Kidney epithelial cell (primary cell): ENCODE measurements around the gene IQSEC2. TPM values are rescaled to one million over a fixed set of nuclear protein-coding genes. Genes with fewer than 3 reads are reported as not detected.

Experiments used
- DNase-seq: peaks from one replicate; pipeline ENCODE4 v3.0.0-alpha.2; 2010; ENCODE audit warnings: low read depth
- H3K27me3 ChIP-seq: 2 replicates; pipeline ENCODE4 v1.6.0; 2011; ENCODE audit warnings: low read length; ENCODE audit not compliant: control insufficient read depth, insufficient read depth
- H3K36me3 ChIP-seq: 2 replicates; pipeline ENCODE4 v1.5.1; 2011; ENCODE audit warnings: low read length; ENCODE audit not compliant: control insufficient read depth, insufficient read depth
- H3K4me3 ChIP-seq: 2 replicates; pipeline ENCODE4 v1.5.1; 2011; ENCODE audit warnings: low read depth, mild to moderate bottlenecking, control low read depth, low read length
- total RNA-seq: library from RNA; depleted of rRNA; stranded (reverse); fragments of >200 nt; gene quantifications from 2 replicates; pipeline ENCODE4 v1.2.3, GENCODE V29; 2015
- TF ChIP-seq, protein P1 (sequence below): IDR thresholded peaks from 2 replicates; pipeline ENCODE4 v1.5.1; 2011; ENCODE audit warnings: mild to moderate bottlenecking, moderate library complexity, low read length, control low read depth, inconsistent platforms; ENCODE audit not compliant: insufficient read depth, poor library complexity, severe bottlenecking

Gene IQSEC2
- total RNA-seq, 1 donor from 2014 or later: 7.2 TPM

DNA sequence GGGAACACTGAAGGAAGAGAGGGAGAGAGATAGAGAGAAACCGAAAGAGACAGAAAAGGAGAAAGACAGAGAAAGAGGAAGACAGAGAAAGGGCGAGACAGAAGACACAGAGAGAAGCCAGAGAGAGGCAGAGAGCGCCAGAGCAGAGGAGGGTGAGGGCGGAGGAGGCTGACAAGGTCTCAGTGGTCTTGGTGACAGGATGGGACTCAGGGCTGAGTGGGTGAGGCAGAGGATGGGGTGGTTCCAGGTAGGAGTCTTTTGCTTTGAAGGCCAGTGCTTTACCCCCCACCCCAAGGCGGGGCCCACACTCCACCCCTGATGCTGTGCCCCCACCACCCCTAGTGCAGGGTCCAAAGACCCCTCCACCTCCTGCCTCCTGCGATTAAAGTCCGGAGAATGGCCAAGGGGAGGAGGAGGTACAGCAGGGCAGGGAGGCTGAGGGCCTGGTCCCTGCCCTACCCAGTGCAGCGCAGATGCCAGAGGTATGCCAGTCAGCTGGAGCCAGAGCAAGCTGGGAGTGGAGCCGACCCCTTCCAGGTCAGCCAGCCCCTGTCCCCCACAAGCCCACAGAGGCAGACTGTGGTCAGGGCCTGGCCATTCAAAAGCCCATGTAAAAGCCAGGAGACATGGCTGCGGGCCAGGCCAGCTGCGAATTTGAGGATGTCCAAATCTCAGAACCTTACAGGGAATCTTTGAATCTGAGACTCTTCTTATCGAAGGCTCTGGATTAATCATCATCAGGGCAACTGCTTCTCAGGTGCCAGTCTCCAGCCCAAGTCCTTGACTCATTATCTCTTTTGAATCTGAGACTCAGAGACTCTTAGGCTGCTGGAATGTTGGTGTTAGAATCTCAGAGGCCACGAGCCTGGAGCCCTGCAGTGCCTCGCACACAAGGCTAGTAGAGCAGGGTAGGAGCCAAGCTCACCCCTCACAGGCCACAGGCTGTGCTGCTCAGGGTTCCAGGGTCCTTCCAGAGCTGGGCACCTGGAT is 758 bp downstream of the IQSEC2 start:
- H3K4me3 ChIP-seq: peak overlapping the region; percentile 30
- H3K27me3 ChIP-seq: peaks cover 2% of the 10 kb centered on the region
- DNase-seq: no peak
- no peaks in the 10 kb centered on the region for H3K36me3 ChIP-seq
- TF ChIP-seq, protein P1, sequence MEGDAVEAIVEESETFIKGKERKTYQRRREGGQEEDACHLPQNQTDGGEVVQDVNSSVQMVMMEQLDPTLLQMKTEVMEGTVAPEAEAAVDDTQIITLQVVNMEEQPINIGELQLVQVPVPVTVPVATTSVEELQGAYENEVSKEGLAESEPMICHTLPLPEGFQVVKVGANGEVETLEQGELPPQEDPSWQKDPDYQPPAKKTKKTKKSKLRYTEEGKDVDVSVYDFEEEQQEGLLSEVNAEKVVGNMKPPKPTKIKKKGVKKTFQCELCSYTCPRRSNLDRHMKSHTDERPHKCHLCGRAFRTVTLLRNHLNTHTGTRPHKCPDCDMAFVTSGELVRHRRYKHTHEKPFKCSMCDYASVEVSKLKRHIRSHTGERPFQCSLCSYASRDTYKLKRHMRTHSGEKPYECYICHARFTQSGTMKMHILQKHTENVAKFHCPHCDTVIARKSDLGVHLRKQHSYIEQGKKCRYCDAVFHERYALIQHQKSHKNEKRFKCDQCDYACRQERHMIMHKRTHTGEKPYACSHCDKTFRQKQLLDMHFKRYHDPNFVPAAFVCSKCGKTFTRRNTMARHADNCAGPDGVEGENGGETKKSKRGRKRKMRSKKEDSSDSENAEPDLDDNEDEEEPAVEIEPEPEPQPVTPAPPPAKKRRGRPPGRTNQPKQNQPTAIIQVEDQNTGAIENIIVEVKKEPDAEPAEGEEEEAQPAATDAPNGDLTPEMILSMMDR: no peak

DNA sequence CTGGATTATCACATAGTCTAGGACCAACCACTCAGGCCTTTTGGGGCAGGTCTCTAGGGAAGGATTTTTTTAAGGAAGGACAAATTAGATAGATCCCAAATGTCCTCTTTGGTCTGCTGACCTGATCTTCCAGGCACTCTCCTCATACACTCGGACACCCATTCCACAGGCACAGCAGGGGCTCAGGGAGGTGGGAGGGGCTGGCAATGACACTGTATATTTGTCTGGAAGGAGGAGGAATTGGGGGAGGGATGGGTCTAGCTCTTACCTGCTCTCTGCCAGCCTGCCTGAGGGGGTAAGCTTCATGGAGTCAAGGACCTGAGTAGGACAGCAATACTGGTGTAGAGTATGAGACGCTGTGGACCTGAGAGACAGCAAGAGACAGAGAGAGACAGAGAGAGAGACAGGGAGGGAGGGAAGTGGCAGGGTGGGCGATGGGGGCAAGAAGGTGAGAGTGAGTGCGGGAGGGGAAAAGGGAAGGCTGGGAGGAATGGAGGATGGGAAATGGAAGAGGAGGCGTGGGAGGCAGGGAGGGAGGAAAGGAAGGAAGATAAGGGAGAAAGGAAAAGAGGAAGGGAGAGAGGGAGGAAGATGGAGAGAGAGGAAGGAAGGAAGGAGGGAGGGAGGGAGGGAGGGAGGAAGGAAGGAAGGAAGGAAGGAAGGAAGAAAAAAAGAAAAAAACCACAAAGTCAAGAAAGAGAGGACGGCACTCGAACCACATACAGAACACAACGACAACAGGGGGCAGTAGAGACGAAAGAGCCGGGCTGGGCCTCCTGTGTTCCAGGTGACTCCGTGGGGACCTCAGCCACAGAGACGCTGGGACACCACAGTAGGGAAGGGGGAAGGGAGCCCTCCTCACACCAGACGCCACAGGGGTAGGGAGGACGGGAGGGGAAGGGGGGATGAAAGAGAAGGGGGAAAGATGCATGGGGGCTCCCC is 1.8 kb downstream of the IQSEC2 start:
- Histone ChIP-seq H3K27me3 (peaks cover 2% of the 10 kb centered on the region), H3K36me3 (no peaks in the 10 kb centered on the region), H3K4me3 (no peak overlapping the region)
- TF ChIP-seq, protein P1: peak; percentile 8
- DNase-seq: no peak

DNA sequence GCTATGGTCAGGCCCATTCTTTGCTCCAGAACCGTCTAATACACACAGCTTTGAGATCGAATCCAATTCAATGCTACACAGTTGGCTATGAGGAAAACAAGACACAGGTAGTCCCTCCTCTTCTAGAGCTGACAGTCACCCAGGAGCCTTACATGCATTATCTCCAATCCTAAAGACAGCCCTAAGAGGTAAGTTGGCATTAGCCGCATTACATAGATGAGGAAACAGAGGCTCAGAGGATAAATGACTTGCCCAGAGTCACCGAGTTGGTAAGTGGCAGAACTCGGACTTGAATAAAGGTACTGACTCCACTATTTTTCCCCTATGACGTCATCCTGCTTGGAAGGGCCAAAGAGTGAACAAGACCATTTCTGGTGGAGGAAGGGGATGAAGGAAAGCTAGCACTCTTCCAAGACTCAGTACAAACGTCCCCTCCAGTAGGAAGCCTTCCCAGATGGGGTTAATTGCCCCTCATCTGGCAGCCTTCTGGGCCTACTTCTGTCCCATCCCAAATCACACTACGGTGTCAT is 8.5 kb downstream of the IQSEC2 start:
- DNase-seq: no peak
- no peak overlapping the region for H3K4me3 ChIP-seq
- TF ChIP-seq, protein P1: no peak
- H3K36me3 ChIP-seq: no peaks in the 10 kb centered on the region
- peaks cover 7% of the 10 kb centered on the region for H3K27me3 ChIP-seq

DNA sequence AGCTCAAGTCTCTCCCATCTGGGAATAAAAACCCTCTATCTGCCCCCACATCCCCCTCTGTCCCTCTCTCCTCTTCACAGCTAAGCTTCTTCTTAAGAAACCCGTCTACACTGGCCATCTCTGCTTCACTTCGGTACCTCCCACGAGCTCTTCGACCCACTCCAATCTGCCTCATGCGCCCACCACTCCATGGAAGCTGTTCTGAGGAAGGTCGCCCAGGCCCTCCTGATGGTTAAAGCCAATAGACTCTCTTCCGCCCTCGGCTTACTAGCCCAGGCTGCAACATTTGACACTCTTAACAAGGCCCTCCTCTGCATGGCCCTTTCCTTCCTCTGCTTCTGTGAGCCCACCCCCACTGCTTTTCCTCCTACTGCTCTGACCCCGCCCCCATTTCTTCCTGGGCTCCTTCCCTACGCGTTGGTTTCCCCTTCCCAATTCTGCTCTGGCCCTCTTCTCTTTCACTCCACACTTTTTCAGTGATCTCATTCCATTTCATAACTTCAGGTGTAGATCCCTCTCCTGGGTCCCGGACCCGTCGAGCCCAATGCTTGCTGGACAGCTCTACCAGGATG is 11.8 kb downstream of the IQSEC2 start:
- no peak for DNase-seq
- no peaks in the 10 kb centered on the region for H3K36me3 ChIP-seq
- TF ChIP-seq, protein P1: no peak
- H3K27me3 ChIP-seq: peaks cover 16% of the 10 kb centered on the region
- no peak overlapping the region for H3K4me3 ChIP-seq

DNA sequence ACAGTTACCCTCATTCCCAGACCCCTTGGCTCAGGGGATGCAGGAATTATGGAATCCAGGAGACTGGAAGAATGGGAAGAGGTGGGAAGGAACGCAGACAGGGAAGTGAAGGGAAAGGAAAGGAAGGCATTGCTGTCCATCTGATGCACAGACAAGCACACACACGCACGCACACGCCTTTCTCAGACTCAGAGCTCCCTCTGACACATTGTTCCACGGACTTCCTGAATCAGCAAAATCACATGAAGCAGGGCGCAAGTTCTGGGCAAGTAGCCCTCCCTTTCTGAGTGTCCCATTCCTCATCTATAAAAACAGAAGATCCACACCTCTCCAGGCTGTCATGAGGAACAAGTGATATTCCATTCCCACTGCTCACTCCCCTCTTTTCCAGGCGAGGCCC is 13.2 kb downstream of the IQSEC2 start:
- TF ChIP-seq, protein P1: no peak
- H3K27me3 ChIP-seq: peaks cover 16% of the 10 kb centered on the region
- H3K4me3 ChIP-seq: no peak overlapping the region
- H3K36me3 ChIP-seq: no peaks in the 10 kb centered on the region
- DNase-seq: no peak
